Endothelial cell (in vitro differentiated cells): Measurements from ENCODE around the gene CACNA1C. TPM values are rescaled to one million over a fixed set of nuclear protein-coding genes. Genes with fewer than 3 reads are reported as not detected.

ENCODE experiments used
- DNase-seq: peaks from one replicate; pipeline ENCODE4 v3.0.0; 2021; ENCODE audit warnings: low spot score
- H3K27ac Mint-ChIP-seq: one replicate; pipeline ENCODE4 v1.8.0; 2021; ENCODE audit warnings: mixed read lengths, inconsistent platforms; ENCODE audit not compliant: unreplicated experiment
- H3K27me3 Mint-ChIP-seq: one replicate; pipeline ENCODE4 v1.8.0; 2021; ENCODE audit warnings: mild to moderate bottlenecking, moderate library complexity, mixed read lengths, inconsistent platforms; ENCODE audit not compliant: unreplicated experiment
- H3K36me3 Mint-ChIP-seq: one replicate; pipeline ENCODE4 v1.8.0; 2021; ENCODE audit warnings: mild to moderate bottlenecking, low read depth, mixed read lengths, inconsistent platforms; ENCODE audit not compliant: unreplicated experiment
- H3K4me1 Mint-ChIP-seq: one replicate; pipeline ENCODE4 v1.8.0; 2021; ENCODE audit warnings: mild to moderate bottlenecking, mixed read lengths, inconsistent platforms; ENCODE audit not compliant: unreplicated experiment
- H3K4me3 Mint-ChIP-seq: one replicate; pipeline ENCODE4 v1.8.0; 2021; ENCODE audit warnings: mild to moderate bottlenecking, mixed read lengths, inconsistent platforms; ENCODE audit not compliant: unreplicated experiment
- H3K9me3 Mint-ChIP-seq: one replicate; pipeline ENCODE4 v1.8.0; 2021; ENCODE audit warnings: mixed read lengths, inconsistent platforms; ENCODE audit not compliant: unreplicated experiment
- total RNA-seq: library from RNA; stranded (reverse); fragmentation: NEBNext Ultra II Directional; extraction: Animal tissue kit (Norgen Biotek cat#: 25700); gene quantifications from one replicate; pipeline ENCODE4 v1.2.1, GENCODE V29; 2021; ENCODE audit not compliant: unreplicated experiment
- TF ChIP-seq, protein P1 (sequence below): fragments of 200-600 bp; sonication (generic); IDR thresholded peaks from one replicate; pipeline ENCODE4 v1.5.0; 2021; ENCODE audit warnings: antibody characterized with exemption; ENCODE audit not compliant: unreplicated experiment

Gene CACNA1C
- total RNA-seq, 1 donor from 2014 or later, result 11.1 TPM

DNA sequence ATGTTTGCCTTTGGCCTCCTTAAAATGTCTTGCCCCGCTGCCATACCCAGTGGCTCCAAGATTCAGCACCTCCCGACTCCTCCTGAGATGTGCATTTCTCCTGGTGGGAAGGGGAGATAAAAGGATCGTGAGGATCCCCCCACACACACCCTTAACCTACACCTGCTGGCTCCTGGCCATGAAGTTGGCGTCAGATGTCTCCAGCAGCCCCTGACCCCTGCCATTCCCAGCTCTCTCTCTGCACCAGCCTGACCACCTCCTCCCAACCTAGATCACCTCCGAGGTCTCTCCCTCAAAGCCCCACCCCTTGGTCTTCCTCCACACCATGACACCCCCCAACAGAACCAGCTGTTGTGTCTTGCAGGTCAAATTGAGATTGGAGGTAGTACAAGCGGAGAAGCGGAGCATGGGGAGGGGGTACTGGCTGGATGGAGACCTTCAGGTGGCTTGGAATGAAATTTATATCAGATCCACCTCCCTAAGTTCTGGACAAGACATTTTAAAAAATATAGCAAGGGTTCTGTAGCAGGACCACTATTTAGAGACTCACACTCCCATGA lies 590.9 kb downstream of the CACNA1C start:
- H3K4me1 Mint-ChIP-seq, result peaks cover 65% of the 10 kb centered on the region
- no peaks in the 10 kb centered on the region for H3K36me3 Mint-ChIP-seq
- no peak overlapping the region for H3K4me3 Mint-ChIP-seq
- TF ChIP-seq, protein P1, sequence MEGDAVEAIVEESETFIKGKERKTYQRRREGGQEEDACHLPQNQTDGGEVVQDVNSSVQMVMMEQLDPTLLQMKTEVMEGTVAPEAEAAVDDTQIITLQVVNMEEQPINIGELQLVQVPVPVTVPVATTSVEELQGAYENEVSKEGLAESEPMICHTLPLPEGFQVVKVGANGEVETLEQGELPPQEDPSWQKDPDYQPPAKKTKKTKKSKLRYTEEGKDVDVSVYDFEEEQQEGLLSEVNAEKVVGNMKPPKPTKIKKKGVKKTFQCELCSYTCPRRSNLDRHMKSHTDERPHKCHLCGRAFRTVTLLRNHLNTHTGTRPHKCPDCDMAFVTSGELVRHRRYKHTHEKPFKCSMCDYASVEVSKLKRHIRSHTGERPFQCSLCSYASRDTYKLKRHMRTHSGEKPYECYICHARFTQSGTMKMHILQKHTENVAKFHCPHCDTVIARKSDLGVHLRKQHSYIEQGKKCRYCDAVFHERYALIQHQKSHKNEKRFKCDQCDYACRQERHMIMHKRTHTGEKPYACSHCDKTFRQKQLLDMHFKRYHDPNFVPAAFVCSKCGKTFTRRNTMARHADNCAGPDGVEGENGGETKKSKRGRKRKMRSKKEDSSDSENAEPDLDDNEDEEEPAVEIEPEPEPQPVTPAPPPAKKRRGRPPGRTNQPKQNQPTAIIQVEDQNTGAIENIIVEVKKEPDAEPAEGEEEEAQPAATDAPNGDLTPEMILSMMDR, result no peak
- peaks cover 7% of the 10 kb centered on the region for H3K27me3 Mint-ChIP-seq
- DNase-seq, result no peak
- peak overlapping the region; percentile 33 for H3K27ac Mint-ChIP-seq
- H3K9me3 Mint-ChIP-seq, result no peaks in the 10 kb centered on the region

DNA sequence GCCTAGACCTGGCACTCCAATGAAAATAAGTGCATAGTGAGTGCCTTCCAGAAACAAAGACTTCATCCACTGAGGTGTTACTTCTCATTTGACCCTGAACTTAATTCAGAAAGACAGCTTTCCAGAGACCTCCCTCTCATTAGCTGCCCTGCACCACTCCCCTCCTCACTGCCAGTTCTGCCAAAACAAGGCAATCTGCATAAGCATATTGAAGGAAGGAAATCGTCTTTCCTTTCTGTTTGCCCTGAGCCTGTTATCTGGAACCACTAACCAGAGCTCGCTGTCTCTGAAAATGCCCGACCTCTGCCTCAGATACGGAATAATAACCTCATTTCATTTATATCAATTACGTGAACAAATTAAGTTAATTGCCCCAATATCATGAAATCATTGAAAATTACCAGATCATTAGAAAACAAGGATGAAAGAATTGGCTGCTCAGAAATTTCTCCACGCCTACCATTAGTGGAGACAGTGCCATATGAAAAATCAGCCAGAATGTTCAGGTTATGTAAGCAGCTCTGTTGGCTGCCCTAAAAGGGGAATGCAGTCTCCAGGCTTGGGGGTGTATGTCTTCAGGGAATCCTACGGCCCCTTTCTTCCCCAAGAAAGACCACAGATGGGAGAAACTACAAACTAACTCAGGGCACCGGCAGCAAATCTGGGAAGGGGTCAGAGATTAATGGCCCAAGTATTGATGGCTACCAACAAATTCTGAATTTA lies 592.1 kb downstream of the CACNA1C start:
- Mint-ChIP-seq H3K4me1 (peaks cover 55% of the 10 kb centered on the region), H3K9me3 (no peaks in the 10 kb centered on the region), H3K36me3 (no peaks in the 10 kb centered on the region), H3K4me3 (peak overlapping the region; percentile 12), H3K27me3 (peaks cover 10% of the 10 kb centered on the region), H3K27ac (peak overlapping the region; percentile 65)
- no peak for DNase-seq
- TF ChIP-seq, protein P1, result no peak

DNA sequence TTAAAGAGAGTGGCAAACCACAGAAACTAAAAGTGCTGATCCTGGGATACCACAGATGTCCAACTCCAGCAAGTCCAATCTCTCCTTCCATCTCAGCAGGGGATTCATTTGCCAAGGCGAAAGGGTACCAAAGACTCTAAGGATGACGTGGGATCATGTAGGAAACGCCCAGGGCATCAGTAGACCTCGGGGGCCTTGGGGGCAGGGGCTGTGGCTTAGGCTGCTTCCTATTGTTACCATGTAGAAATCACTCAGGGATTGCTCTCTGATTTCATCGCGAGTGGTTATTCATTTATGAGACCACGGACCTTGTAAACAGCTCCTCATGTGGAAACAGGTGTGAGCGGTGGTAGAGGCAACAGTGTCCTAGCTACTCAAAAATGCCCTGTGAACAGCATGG lies 592.7 kb downstream of the CACNA1C start:
- peaks cover 10% of the 10 kb centered on the region for H3K27me3 Mint-ChIP-seq
- no peak for DNase-seq
- H3K36me3 Mint-ChIP-seq, result no peaks in the 10 kb centered on the region
- peak overlapping the region; percentile 65 for H3K27ac Mint-ChIP-seq
- peaks cover 49% of the 10 kb centered on the region for H3K4me1 Mint-ChIP-seq
- no peaks in the 10 kb centered on the region for H3K9me3 Mint-ChIP-seq
- TF ChIP-seq, protein P1, result no peak
- H3K4me3 Mint-ChIP-seq, result no peak overlapping the region

DNA sequence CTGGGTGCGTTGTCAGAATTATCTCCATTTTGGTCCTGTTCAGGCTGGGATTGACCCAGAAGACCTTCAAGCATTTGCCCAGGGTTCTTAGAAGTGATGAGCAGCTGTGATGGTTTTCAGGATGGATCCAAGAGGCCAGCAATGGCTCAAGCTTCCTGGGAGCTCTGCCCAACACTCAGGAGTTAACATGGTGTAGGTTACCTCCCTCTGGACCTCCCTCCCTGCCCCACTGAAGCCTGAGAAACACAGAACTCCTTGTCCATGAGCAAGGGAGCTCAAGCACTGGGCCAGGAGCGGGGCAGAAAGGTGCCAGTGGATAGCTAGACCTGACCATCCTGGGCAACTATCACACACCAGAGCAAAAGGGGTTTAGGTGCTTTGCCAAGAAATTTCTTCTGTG lies 593.6 kb downstream of the CACNA1C start:
- Mint-ChIP-seq H3K27ac (no peak overlapping the region), H3K27me3 (peaks cover 13% of the 10 kb centered on the region), H3K36me3 (no peaks in the 10 kb centered on the region), H3K4me3 (no peak overlapping the region), H3K4me1 (peaks cover 43% of the 10 kb centered on the region), H3K9me3 (no peaks in the 10 kb centered on the region)
- DNase-seq, result no peak
- TF ChIP-seq, protein P1, result no peak

DNA sequence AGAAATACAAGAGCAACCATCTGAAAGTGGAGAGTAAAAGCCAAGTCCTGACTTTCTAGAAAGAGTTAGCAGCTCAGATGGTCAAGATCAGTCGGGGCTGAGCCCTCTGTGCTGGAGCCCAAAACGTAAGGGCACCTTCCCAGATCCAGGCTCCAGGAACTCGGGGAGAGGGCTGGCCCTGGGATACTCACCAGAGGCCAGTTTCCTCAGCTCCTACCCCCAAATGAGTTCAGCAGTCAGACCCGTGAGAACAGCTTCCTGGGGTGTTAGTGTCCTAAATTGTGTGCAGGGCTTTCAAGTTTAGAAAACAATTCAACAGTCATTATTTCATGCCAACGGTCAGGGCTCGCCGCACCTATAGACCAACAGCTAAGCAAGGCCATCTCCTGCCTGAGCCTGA lies 594.4 kb downstream of the CACNA1C start:
- peaks cover 11% of the 10 kb centered on the region for H3K27me3 Mint-ChIP-seq
- DNase-seq, result no peak
- no peaks in the 10 kb centered on the region for H3K36me3 Mint-ChIP-seq
- H3K9me3 Mint-ChIP-seq, result no peaks in the 10 kb centered on the region
- H3K4me1 Mint-ChIP-seq, result peaks cover 35% of the 10 kb centered on the region
- H3K27ac Mint-ChIP-seq, result no peak overlapping the region
- TF ChIP-seq, protein P1, result no peak
- H3K4me3 Mint-ChIP-seq, result no peak overlapping the region
